Fibroblast of mammary gland (primary cell): ENCODE data around the gene TCP11L1.
"Not testable (repeated sequence)": the region's sequence is repeated elsewhere in the genome, so short reads cannot be mapped to it uniquely, and the experiment has no call there.

Source experiments
- DNase-seq: peaks from one replicate; pipeline ENCODE4 v3.0.0-alpha.2; 2010; ENCODE audit warnings: low read depth
- H3K4me3 ChIP-seq: 2 replicates; pipeline ENCODE4 v1.5.1; 2011; ENCODE audit warnings: low read depth, mild to moderate bottlenecking, low read length, moderate library complexity; ENCODE audit not compliant: control insufficient read depth
- TF ChIP-seq, protein P1 (sequence below): conservative IDR thresholded peaks from 2 replicates; pipeline ENCODE4 v1.5.1; 2011; ENCODE audit warnings: low read depth, low read length, inconsistent platforms; ENCODE audit not compliant: control insufficient read depth, insufficient read depth

TCP11L1 gene

DNA sequence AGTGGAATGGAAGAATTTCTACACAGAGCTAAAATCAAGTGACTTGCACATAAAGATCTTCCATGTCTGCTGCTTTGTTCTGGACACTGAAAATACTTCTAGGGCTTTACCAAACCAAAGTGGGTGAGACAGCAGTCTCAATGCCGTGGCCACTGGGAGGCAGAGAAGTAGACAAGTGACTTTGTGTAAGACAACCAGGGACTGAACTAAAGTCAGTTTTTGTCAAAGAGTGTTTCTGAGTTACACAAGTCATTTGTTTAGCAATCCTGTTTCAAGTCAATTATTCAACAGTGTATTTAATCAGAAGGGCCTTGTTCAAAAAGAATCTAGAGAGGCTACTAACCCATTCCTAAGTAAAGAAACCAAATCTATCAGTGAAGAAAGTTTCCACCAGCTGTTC, 46.6 kb downstream of the TCP11L1 start:
- H3K4me3 ChIP-seq: no peak overlapping the region
- no peak for DNase-seq
- TF ChIP-seq, protein P1, sequence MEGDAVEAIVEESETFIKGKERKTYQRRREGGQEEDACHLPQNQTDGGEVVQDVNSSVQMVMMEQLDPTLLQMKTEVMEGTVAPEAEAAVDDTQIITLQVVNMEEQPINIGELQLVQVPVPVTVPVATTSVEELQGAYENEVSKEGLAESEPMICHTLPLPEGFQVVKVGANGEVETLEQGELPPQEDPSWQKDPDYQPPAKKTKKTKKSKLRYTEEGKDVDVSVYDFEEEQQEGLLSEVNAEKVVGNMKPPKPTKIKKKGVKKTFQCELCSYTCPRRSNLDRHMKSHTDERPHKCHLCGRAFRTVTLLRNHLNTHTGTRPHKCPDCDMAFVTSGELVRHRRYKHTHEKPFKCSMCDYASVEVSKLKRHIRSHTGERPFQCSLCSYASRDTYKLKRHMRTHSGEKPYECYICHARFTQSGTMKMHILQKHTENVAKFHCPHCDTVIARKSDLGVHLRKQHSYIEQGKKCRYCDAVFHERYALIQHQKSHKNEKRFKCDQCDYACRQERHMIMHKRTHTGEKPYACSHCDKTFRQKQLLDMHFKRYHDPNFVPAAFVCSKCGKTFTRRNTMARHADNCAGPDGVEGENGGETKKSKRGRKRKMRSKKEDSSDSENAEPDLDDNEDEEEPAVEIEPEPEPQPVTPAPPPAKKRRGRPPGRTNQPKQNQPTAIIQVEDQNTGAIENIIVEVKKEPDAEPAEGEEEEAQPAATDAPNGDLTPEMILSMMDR: no peak

DNA sequence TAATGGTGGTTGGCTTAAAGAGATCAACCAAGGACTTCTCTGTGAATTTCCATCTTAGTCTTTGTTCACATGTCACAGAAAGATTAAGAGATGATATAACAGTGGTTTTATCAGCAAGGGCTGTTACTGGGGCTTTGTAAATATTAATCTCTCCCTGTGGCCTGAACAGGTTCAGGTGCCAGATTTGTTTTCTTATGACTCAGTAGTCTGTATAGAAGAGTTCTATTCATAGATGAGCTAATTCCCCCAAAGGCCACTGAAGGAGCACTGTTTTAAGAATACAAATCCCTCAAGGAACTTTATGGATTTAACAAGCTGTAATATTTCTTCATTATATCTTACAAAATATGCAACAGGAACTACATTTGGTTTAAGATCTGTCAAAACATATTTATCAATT, 50.4 kb downstream of the TCP11L1 start:
- H3K4me3 ChIP-seq: no peak overlapping the region
- TF ChIP-seq, protein P1: no peak

DNA sequence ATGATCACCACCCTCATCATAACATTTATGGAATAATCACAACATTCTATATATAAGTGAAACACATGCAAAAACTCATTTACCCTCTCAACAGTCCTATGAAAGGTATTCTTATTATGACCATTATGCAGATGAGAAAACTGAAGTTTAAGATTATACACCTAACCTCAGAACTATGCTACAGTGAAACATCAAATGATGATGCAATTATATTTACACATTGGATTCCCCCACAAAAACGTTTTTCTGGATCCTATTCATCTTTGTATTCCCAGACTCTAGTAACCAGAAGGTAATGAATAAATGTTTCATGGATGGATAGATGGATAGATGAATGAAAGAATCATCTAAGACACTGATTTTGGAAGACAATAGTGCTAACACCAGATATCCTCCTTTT, 54.8 kb downstream of the TCP11L1 start:
- no peak overlapping the region for H3K4me3 ChIP-seq
- TF ChIP-seq, protein P1: no peak
- no peak for DNase-seq

More for the DNA sequence above, 50.4 kb downstream of the TCP11L1 start:
- DNase-seq: no peak

DNA sequence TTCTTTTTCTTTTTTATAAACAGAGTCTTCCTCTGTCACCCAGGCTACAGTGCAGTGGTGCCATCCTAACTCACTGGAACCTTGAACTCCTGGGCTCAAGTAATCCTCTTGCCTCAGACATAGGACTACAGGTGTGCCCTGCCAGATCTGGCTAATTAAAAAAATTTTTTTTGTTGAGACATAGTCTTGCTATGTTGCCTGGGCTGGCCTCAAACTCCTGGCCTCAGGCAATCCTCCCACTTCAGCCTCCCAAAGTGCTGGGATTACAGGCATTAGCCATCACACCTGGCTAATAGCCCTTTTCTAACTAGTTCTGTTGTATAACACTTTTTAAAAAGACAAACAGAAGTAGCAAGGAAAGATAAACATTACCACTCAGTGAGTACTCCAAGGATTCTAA, 64.5 kb downstream of the TCP11L1 start:
- TF ChIP-seq, protein P1: no peak
- H3K4me3 ChIP-seq: no peak overlapping the region
- DNase-seq: no peak

DNA sequence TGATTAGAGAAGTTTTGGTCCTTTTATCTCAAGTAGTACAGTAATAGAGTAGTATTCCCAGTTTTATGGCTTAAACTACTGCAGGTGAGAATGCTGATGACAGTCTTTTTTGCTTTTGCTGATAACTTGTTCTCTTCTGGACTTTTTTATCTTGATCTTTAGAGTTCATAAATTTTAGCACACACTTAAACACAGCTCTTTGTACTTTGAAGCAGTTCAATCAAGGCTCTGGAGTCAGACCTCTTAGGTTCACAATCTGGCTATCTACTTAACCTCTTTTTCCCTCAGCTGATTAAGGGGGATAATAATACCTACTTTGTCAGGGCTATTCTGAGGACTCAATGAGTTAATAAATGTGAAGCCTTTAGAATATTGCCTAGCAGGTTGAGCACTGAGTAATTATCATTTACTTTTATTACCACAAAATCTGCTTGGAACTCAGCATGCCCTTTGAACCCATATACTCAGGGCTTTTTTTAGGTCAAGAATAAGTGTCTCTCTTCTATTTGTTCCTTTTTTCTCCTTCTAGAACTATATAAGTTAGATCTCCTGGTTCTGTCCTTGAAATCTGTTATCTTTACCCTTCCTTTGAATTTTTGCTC, 70.0 kb downstream of the TCP11L1 start:
- DNase-seq: no peak
- no peak overlapping the region for H3K4me3 ChIP-seq
- TF ChIP-seq, protein P1: no peak

DNA sequence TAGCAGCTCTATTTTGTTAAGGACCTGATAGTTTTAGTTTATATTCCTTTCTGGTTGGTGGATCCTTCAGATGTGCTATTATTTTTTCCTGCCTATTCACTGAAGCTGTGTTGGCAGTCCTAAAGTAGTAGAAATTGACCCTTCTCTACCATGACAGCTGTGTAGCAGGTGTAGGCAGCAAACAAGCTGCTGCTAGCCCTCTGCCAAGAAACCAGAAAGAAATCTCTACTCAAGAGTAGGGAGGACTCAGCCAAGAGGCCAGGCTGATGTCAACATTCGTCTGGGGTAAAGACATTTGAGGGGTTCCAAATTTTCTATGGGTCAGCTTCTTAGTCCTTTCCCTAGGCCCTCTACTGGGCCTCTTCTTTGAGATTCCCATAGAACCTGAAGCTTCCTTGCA, 70.7 kb downstream of the TCP11L1 start:
- TF ChIP-seq, protein P1: no peak
- DNase-seq: no peak
- no peak overlapping the region for H3K4me3 ChIP-seq

DNA sequence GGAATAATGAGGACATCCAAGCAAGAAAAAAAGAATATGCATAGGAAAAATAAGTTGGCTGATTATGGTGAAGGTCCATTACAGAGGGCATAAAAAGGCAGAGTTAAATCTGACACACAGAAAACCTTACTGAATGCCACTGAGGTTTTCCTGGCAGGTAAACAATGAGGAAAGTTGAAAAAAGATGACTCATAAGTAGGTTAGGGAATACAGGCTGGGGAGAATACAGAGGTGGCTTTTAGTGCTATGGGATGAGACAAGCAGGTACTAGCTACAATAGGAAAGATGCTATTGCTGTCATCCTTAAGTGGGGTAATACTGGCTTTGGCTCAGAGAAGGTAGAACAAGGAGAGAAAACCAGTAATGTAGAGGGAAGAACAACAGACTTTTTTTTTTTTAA, 77.2 kb downstream of the TCP11L1 start:
- DNase-seq: peak; percentile 5
- TF ChIP-seq, protein P1: no peak
- no peak overlapping the region for H3K4me3 ChIP-seq

DNA sequence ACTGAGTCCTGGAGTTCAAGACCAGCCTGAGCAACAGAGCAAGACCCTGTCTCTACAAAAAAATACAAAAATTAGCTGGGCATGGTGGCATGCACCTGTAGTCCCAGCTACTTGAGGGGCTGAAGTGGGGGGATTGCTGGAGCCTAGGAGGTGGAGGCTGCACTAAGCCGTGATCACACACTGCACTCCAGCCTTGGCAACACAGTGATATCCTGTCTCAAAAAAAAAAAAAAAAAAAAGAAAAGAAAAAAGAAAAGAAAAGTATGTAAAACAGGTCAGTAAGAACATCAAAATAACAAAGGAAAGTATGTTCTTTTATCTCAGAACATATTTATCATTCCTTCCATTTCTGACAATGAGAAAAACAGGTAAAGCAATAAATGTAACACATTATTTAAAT, 83.3 kb downstream of the TCP11L1 start:
- H3K4me3 ChIP-seq, DNase-seq: not testable (repeated sequence)
